GM20000 (cell line): ENCODE data around the gene ADCK2.
"Not testable (repeated sequence)": the region's sequence is repeated elsewhere in the genome, so short reads cannot be mapped to it uniquely, and the experiment has no call there.

ENCODE experiments used
- DNase-seq: peaks from one replicate; pipeline ENCODE4 v3.0.0; 2012; ENCODE audit warnings: low spot score
- CTCF ChIP-seq: IDR thresholded peaks from 2 replicates; pipeline ENCODE4 v1.5.1; 2012; ENCODE audit warnings: mild to moderate bottlenecking, control low read depth; ENCODE audit errors: extremely low read depth, missing control alignments

Gene ADCK2

GRCh38 chr7:140640727-140641523, 31.8 kb upstream of the ADCK2 start, which contains the start of gene DENND2A:
DENND2A (minus strand) TSS chr7:140640813; CDS start chr7:140602397, 38,416 bp downstream.
- TF ChIP-seq CTCF = no peak
- peak; percentile 57 for DNase-seq

- TF ChIP-seq CTCF = no peak
- DNase-seq = no peak
These were observed 31.1 kb upstream of the ADCK2 start for GRCh38 chr7:140641524-140642195.

GRCh38 chr7:140643416-140643815, 29.3 kb upstream of the ADCK2 start:
- TF ChIP-seq CTCF = no peak
- no peak for DNase-seq

- not testable (repeated sequence) for DNase-seq
These were observed 28.0 kb upstream of the ADCK2 start for GRCh38 chr7:140644761-140645160.

GRCh38 chr7:140645166-140645900, 27.4 kb upstream of the ADCK2 start:
- no peak for TF ChIP-seq CTCF
- DNase-seq = peak; percentile 37

GRCh38 chr7:140646931-140647647, 25.7 kb upstream of the ADCK2 start:
- peak; percentile 31 for TF ChIP-seq CTCF
- DNase-seq = peak; percentile 62

GRCh38 chr7:140649556-140650205, 23.1 kb upstream of the ADCK2 start:
- no peak for DNase-seq
- TF ChIP-seq CTCF = no peak
